ENCODE data around the gene RASL11A. TPM values are rescaled to one million over a fixed set of nuclear protein-coding genes. Genes with fewer than 3 reads are reported as not detected.

Gene RASL11A
- total and polyA plus RNA-seq, 2 of the 13 experiments (the other 11 are each of a cell fraction or from before 2014, with no cell fraction given), result 3.0 to 4.1 TPM

GRCh38 chr13:27251166-27252091 is 19.2 kb upstream of the RASL11A start, which contains the start of gene RPL21 (continued):
- TF ChIP-seq ZNF816 (CRISPR knock-in tag; IDR thresholded peaks at IDR 0.05; ENCODE audit: borderline replicate concordance) (no peak), RELA (CRISPR knock-in tag; IDR thresholded peaks at IDR 0.05) (no peak), ZFP82 (CRISPR knock-in tag; IDR thresholded peaks at IDR 0.05; ENCODE audit: borderline replicate concordance) (peak; percentile 45; the same call in 1 of the 2 replicates), ZFP90 (CRISPR knock-in tag; IDR thresholded peaks at IDR 0.05; ENCODE audit: borderline replicate concordance) (peak; percentile 68; the same call in 1 of the 2 replicates), ZNF205 (CRISPR knock-in tag; IDR thresholded peaks at IDR 0.05) (0 out of 2 replicates have a peak, but pooled peaks have one; percentile 28), ZNF704 (CRISPR knock-in tag; IDR thresholded peaks at IDR 0.05; ENCODE audit: borderline replicate concordance) (peak; percentile 95), ZFP36L2 (CRISPR knock-in tag; IDR thresholded peaks at IDR 0.05) (no peak; the same call in 1 of the 2 replicates), TCF7L2 (IDR thresholded peaks at IDR 0.05; ENCODE audit: low read depth, low read length) (no peak), TMF1 (CRISPR knock-in tag; IDR thresholded peaks at IDR 0.05; ENCODE audit: low read depth) (peak; percentile 1; the same call in 1 of the 2 replicates), KLF12 (CRISPR knock-in tag; IDR thresholded peaks at IDR 0.05; ENCODE audit: borderline replicate concordance) (peak; percentile 35; the same call in 1 of the 2 replicates), ZSCAN21 (CRISPR knock-in tag; IDR thresholded peaks at IDR 0.05; ENCODE audit: borderline replicate concordance) (peak; percentile 89), ZNF773 (CRISPR knock-in tag; IDR thresholded peaks at IDR 0.05; ENCODE audit: borderline replicate concordance) (no peak), PRDM4 (CRISPR knock-in tag; IDR thresholded peaks at IDR 0.05; ENCODE audit: borderline replicate concordance) (no peak)
- TF ChIP-seq, protein P1, sequence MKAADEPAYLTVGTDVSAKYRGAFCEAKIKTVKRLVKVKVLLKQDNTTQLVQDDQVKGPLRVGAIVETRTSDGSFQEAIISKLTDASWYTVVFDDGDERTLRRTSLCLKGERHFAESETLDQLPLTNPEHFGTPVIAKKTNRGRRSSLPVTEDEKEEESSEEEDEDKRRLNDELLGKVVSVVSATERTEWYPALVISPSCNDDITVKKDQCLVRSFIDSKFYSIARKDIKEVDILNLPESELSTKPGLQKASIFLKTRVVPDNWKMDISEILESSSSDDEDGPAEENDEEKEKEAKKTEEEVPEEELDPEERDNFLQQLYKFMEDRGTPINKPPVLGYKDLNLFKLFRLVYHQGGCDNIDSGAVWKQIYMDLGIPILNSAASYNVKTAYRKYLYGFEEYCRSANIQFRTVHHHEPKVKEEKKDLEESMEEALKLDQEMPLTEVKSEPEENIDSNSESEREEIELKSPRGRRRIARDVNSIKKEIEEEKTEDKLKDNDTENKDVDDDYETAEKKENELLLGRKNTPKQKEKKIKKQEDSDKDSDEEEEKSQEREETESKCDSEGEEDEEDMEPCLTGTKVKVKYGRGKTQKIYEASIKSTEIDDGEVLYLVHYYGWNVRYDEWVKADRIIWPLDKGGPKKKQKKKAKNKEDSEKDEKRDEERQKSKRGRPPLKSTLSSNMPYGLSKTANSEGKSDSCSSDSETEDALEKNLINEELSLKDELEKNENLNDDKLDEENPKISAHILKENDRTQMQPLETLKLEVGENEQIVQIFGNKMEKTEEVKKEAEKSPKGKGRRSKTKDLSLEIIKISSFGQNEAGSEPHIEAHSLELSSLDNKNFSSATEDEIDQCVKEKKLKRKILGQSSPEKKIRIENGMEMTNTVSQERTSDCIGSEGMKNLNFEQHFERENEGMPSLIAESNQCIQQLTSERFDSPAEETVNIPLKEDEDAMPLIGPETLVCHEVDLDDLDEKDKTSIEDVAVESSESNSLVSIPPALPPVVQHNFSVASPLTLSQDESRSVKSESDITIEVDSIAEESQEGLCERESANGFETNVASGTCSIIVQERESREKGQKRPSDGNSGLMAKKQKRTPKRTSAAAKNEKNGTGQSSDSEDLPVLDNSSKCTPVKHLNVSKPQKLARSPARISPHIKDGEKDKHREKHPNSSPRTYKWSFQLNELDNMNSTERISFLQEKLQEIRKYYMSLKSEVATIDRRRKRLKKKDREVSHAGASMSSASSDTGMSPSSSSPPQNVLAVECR (CRISPR knock-in tag; IDR thresholded peaks at IDR 0.05; ENCODE audit: borderline replicate concordance), result peak; percentile 91
